Measurements from ENCODE around the gene MGAM2.

The MGAM2 gene

GRCh38 chr7:142174441-142174840 is 62.9 kb downstream of the MGAM2 start:
- DNase-seq (ENCODE audit: low read depth in 1 of 2, low spot score in 1 of 2), result no peak

- DNase-seq (ENCODE audit: low read depth in 1 of 2, low spot score in 1 of 2), result no peak
Measured at GRCh38 chr7:142175594-142175993, 64.1 kb downstream of the MGAM2 start.

- DNase-seq (ENCODE audit: low read depth in 1 of 2, low spot score in 1 of 2), result no peak
Measured at GRCh38 chr7:142176901-142177300, 65.4 kb downstream of the MGAM2 start.

- DNase-seq (ENCODE audit: low read depth in 1 of 2, low spot score in 1 of 2), result no peak
Measured at GRCh38 chr7:142177869-142178268, 66.4 kb downstream of the MGAM2 start.

- no peak for DNase-seq (ENCODE audit: low read depth in 1 of 2, low spot score in 1 of 2)
Measured at GRCh38 chr7:142180426-142180825, 68.9 kb downstream of the MGAM2 start.

GRCh38 chr7:142181211-142181610 is 69.7 kb downstream of the MGAM2 start:
- no peak for DNase-seq (ENCODE audit: low read depth in 1 of 2, low spot score in 1 of 2)

GRCh38 chr7:142181966-142182365 is 70.4 kb downstream of the MGAM2 start:
- DNase-seq (ENCODE audit: low read depth in 1 of 2, low spot score in 1 of 2), result no peak

- no peak for DNase-seq (ENCODE audit: low read depth in 1 of 2, low spot score in 1 of 2)
Measured at GRCh38 chr7:142185069-142185468, 73.6 kb downstream of the MGAM2 start.

- no peak for DNase-seq (ENCODE audit: low read depth in 1 of 2, low spot score in 1 of 2)
Measured at GRCh38 chr7:142185801-142186200, 74.3 kb downstream of the MGAM2 start.

GRCh38 chr7:142188154-142188553 is 76.6 kb downstream of the MGAM2 start:
- DNase-seq (ENCODE audit: low read depth in 1 of 2, low spot score in 1 of 2), result no peak

GRCh38 chr7:142188846-142189245 is 77.3 kb downstream of the MGAM2 start:
- no peak for DNase-seq (ENCODE audit: low read depth in 1 of 2, low spot score in 1 of 2)

GRCh38 chr7:142194201-142194600 is 82.7 kb downstream of the MGAM2 start:
- DNase-seq (ENCODE audit: low read depth in 1 of 2, low spot score in 1 of 2), result no peak

GRCh38 chr7:142196066-142196840 is 84.7 kb downstream of the MGAM2 start:
- DNase-seq (ENCODE audit: low read depth in 1 of 2, low spot score in 1 of 2), result no peak

GRCh38 chr7:142200206-142200605 is 88.7 kb downstream of the MGAM2 start:
- no peak for DNase-seq (ENCODE audit: low read depth in 1 of 2, low spot score in 1 of 2)

GRCh38 chr7:142228537-142229104 is 117.1 kb downstream of the MGAM2 start:
- DNase-seq (ENCODE audit: low read depth in 1 of 2, low spot score in 1 of 2), result no peak

- no peak for DNase-seq (ENCODE audit: low read depth in 1 of 2, low spot score in 1 of 2)
Measured at GRCh38 chr7:142231716-142232115, 120.2 kb downstream of the MGAM2 start.

- no peak for DNase-seq (ENCODE audit: low read depth in 1 of 2, low spot score in 1 of 2)
Measured at GRCh38 chr7:142240546-142240945, 129.0 kb downstream of the MGAM2 start.

- DNase-seq (ENCODE audit: low read depth in 1 of 2, low spot score in 1 of 2), result no peak
Measured at GRCh38 chr7:142243823-142244222, 132.3 kb downstream of the MGAM2 start.

- DNase-seq (ENCODE audit: low read depth in 1 of 2, low spot score in 1 of 2), result no peak
Measured at GRCh38 chr7:142248166-142249160, 136.9 kb downstream of the MGAM2 start.

GRCh38 chr7:142249918-142250317 is 138.4 kb downstream of the MGAM2 start:
- no peak for DNase-seq (ENCODE audit: low read depth in 1 of 2, low spot score in 1 of 2)

GRCh38 chr7:142250705-142251104 is 139.2 kb downstream of the MGAM2 start:
- no peak for DNase-seq (ENCODE audit: low read depth in 1 of 2, low spot score in 1 of 2)

- DNase-seq (ENCODE audit: low read depth in 1 of 2, low spot score in 1 of 2), result no peak
Measured at GRCh38 chr7:142257958-142258357, 146.4 kb downstream of the MGAM2 start, which contains the start of gene PRSS58. Gene PRSS58 (minus strand): TSS chr7:142258058. CDS start chr7:142257707, 351 bp downstream.

Data from activated T-helper 1 cell treated with anti-CD3 and anti-CD28 coated beads, Interleukin-2, amount 50 U/mL, for 16 hours (primary cell).